SK-N-SH (cell line): ENCODE results near the gene TCP10L.

Source experiments
- CHD2 ChIP-seq: fragments of 150-350 bp; IDR thresholded peaks from 2 replicates; pipeline ENCODE4 v1.6.1; 2018; ENCODE audit warnings: low read length; ENCODE audit not compliant: partially characterized antibody
- CTCF ChIP-seq: fragments of 200-600 bp; sonication (generic); IDR thresholded peaks from 2 replicates; pipeline ENCODE4 v1.6.1; 2017; ENCODE audit warnings: antibody characterized with exemption, mild to moderate bottlenecking, moderate library complexity
- GABPA ChIP-seq: IDR thresholded peaks from 2 replicates; pipeline ENCODE4 v1.4.0; 2012; ENCODE audit warnings: low read depth, mild to moderate bottlenecking
- NRF1 ChIP-seq: IDR thresholded peaks from 2 replicates; pipeline ENCODE4 v1.6.1; 2012; ENCODE audit warnings: low read depth, mild to moderate bottlenecking, low read length
- POLR2AphosphoS5 ChIP-seq: IDR thresholded peaks from 2 replicates; pipeline ENCODE4 v1.6.1; 2012; ENCODE audit warnings: low read depth, low read length
- REST ChIP-seq: IDR thresholded peaks from 2 replicates; pipeline ENCODE4 v1.6.1; 2012; ENCODE audit warnings: mild to moderate bottlenecking, low read depth, low read length, moderate library complexity

GRCh38 chr21:32534113-32534512 is 51.2 kb downstream of the TCP10L start:
- no peak for TF ChIP-seq POLR2AphosphoS5
- TF ChIP-seq REST, result no peak
- no peak for TF ChIP-seq CTCF
- TF ChIP-seq CHD2, result no peak
- TF ChIP-seq GABPA, result no peak
- no peak for TF ChIP-seq NRF1
